K562 (cell line): ENCODE data around the gene RANBP6. TPM values are rescaled to one million over a fixed set of nuclear protein-coding genes. Genes with fewer than 3 reads are reported as not detected.

ENCODE experiments used
- FOXP4 ChIP-seq: sonication (generic); formaldehyde crosslinking; IDR thresholded peaks from 2 replicates; pipeline ENCODE4 v1.8.0; 2022; ENCODE audit warnings: mild to moderate bottlenecking, missing genetic modification reagents, borderline replicate concordance
- IRF1 ChIP-seq: sonication (generic); formaldehyde crosslinking; IDR thresholded peaks from 2 replicates; pipeline ENCODE4 v1.8.0; 2022; ENCODE audit warnings: missing genetic modification reagents, mild to moderate bottlenecking, borderline replicate concordance
- MED1 ChIP-seq: sonication (generic); formaldehyde crosslinking; IDR thresholded peaks from 2 replicates; pipeline ENCODE4 v1.8.1; 2023; ENCODE audit warnings: missing genetic modification reagents, borderline replicate concordance
- NEUROD1 ChIP-seq: fragments of 150-350 bp; IDR thresholded peaks from 2 replicates; pipeline ENCODE4 v1.6.1; 2014; ENCODE audit warnings: borderline replicate concordance, low read length, low read depth; ENCODE audit not compliant: partially characterized antibody
- NR2C1 ChIP-seq, 2 experiments: fragments of 450-650 bp; IDR thresholded peaks; 2 replicates each; pipeline ENCODE4 v1.6.1; 2017; ENCODE audit warnings: mild to moderate bottlenecking in 2 of 2, antibody characterized with exemption in 1 of 2, inconsistent platforms in 1 of 2, missing compliant biosample characterization in 1 of 2, missing genetic modification characterization in 1 of 2
- RBBP5 ChIP-seq: fragments of 200-600 bp; sonication (generic); IDR thresholded peaks from 2 replicates; pipeline ENCODE4 v1.6.1; 2012; ENCODE audit warnings: borderline replicate concordance, mild to moderate bottlenecking, low read length, control low read depth, inconsistent platforms; ENCODE audit not compliant: insufficient read depth, poor library complexity, severe bottlenecking
- ZNF318 ChIP-seq, 2 experiments: fragments of 450-650 bp; IDR thresholded peaks; 2 replicates each; pipeline ENCODE4 v1.6.1; 2016; ENCODE audit warnings: mild to moderate bottlenecking in 2 of 2, borderline replicate concordance in 1 of 2, low read depth in 1 of 2, moderate library complexity in 1 of 2
- polyA plus RNA-seq, 8 experiments: library from polyadenylated mRNA; depleted of rRNA in 4 of 8; stranded (reverse) in 5 of 8; unstranded in 3 of 8; fragments of >200 nt; fragmentation: Nextera tagmentation in 2 of 8; fragmentation: Illumina TruSeq in 1 of 8; extraction: Ambion mirVana in 2 of 8; extraction: Trizol in 1 of 8; gene quantifications; 2 replicates each; pipeline versions ENCODE4 v1.2.1 to v1.2.3, GENCODE V29; 2011 to 2014; ENCODE audit warnings: inconsistent platforms in 1 of 8, missing spikeins in 1 of 8
- total RNA-seq, 7 experiments: library from RNA; depleted of rRNA in 6 of 7; stranded (reverse); fragments of >200 nt in 6 of 7; fragmentation: Illumina TruSeq in 2 of 7; extraction: Trizol in 2 of 7; gene quantifications; 2 replicates each; pipeline versions ENCODE4 v1.2.1 to v1.2.3, GENCODE V29; 2011 to 2021; ENCODE audit warnings: low replicate concordance in 1 of 7
- TF ChIP-seq, protein P1 (sequence below): fragments of 200-800 bp; sonication (Bioruptor generic); IDR thresholded peaks from 2 replicates; pipeline ENCODE4 v1.6.1; 2017; ENCODE audit warnings: missing genetic modification characterization, missing compliant biosample characterization
- TF ChIP-seq, protein P2 (sequence below): fragments of 200-800 bp; sonication (Bioruptor generic); IDR thresholded peaks from 2 replicates; pipeline ENCODE4 v1.6.1; 2017; ENCODE audit warnings: missing genetic modification characterization, missing compliant biosample characterization

Gene RANBP6
- total and polyA plus RNA-seq, 9 of the 15 experiments (the other 6 are each of a cell fraction or from before 2014, with no cell fraction given): 10.4 to 19.9 (median 11.5) TPM

DNA sequence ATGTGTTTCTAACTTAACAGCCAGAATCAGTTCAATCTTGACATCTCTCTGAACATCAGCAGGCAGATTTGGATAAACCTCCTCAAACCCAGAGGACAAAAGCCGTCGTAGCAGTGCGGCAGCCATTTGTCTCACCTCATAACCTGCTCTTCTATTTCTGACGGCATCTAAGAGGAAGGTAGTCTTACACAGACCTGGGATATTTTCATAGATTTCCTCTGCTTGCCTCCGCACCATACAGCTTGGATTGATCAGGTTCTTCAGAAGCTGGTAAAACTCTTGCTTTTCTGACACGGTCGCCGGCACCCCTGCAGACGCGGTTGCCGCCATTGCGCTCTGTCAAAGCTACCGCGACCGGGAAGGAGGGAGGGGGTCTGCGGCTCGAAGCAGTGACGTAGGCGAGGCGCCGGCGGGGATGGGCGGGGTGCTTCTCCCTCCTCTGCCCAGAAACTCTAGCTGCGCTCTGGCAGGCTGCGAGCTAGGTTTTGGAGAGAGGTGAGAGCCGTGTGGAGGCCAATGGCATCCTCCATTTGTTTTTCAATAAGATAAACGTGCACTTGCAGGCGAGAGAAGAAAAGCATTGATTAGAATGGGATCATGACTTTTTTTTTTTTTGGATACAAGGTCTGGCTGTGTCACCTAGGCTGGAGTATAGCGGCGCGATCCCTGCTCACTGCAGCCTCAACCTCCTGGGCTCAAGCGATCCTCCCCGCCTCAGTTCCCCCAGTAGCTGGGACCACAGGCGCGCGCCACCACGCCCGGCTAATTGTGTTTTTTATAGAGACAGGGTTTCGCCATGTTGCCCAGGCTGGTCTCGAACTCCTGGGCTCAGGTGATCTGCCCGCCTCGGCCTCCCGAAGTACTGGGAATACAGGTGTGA, at the start of gene RANBP6 (continued):
- TF ChIP-seq ZNF318 (IDR thresholded peaks at IDR 0.05; ENCODE audit: borderline replicate concordance in 1 of 2, low read depth in 1 of 2) (0 out of 4 replicates have a peak, but pooled peaks of 1 of the 2 experiments have one; percentile 36), IRF1 (no peak), MED1 (no peak), NR2C1 (IDR thresholded peaks at IDR 0.05) (no peak), NR2C1 (tag; IDR thresholded peaks at IDR 0.05) (no peak), NEUROD1 (no peak), FOXP4 (no peak), RBBP5 (peak; percentile 82)
- TF ChIP-seq, protein P1, sequence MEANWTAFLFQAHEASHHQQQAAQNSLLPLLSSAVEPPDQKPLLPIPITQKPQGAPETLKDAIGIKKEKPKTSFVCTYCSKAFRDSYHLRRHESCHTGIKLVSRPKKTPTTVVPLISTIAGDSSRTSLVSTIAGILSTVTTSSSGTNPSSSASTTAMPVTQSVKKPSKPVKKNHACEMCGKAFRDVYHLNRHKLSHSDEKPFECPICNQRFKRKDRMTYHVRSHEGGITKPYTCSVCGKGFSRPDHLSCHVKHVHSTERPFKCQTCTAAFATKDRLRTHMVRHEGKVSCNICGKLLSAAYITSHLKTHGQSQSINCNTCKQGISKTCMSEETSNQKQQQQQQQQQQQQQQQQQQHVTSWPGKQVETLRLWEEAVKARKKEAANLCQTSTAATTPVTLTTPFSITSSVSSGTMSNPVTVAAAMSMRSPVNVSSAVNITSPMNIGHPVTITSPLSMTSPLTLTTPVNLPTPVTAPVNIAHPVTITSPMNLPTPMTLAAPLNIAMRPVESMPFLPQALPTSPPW (CRISPR knock-in tag): peak; percentile 95
- TF ChIP-seq, protein P2, sequence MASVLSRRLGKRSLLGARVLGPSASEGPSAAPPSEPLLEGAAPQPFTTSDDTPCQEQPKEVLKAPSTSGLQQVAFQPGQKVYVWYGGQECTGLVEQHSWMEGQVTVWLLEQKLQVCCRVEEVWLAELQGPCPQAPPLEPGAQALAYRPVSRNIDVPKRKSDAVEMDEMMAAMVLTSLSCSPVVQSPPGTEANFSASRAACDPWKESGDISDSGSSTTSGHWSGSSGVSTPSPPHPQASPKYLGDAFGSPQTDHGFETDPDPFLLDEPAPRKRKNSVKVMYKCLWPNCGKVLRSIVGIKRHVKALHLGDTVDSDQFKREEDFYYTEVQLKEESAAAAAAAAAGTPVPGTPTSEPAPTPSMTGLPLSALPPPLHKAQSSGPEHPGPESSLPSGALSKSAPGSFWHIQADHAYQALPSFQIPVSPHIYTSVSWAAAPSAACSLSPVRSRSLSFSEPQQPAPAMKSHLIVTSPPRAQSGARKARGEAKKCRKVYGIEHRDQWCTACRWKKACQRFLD (CRISPR knock-in tag): no peak
